Neural cell (in vitro differentiated cells): ENCODE measurements around the gene UMAD1.

ENCODE experiments used
- POLR2AphosphoS5 ChIP-seq: IDR thresholded peaks from 2 replicates; pipeline ENCODE4 v1.6.1; 2012
- RAD21 ChIP-seq: fragments of 450-650 bp; conservative IDR thresholded peaks from 2 replicates; pipeline ENCODE4 v1.6.1; 2014; ENCODE audit warnings: antibody characterized with exemption, mild to moderate bottlenecking, moderate library complexity
- TF ChIP-seq, protein P1 (sequence below): fragments of 450-650 bp; IDR thresholded peaks from 2 replicates; pipeline ENCODE4 v1.5.1; 2014; ENCODE audit warnings: antibody characterized with exemption, mild to moderate bottlenecking, moderate library complexity; ENCODE audit not compliant: poor library complexity, severe bottlenecking

GRCh38 chr7:7766671-7767070 lies 126.1 kb downstream of the UMAD1 start:
- TF ChIP-seq POLR2AphosphoS5 (no peak), RAD21 (no peak)
- TF ChIP-seq, protein P1, sequence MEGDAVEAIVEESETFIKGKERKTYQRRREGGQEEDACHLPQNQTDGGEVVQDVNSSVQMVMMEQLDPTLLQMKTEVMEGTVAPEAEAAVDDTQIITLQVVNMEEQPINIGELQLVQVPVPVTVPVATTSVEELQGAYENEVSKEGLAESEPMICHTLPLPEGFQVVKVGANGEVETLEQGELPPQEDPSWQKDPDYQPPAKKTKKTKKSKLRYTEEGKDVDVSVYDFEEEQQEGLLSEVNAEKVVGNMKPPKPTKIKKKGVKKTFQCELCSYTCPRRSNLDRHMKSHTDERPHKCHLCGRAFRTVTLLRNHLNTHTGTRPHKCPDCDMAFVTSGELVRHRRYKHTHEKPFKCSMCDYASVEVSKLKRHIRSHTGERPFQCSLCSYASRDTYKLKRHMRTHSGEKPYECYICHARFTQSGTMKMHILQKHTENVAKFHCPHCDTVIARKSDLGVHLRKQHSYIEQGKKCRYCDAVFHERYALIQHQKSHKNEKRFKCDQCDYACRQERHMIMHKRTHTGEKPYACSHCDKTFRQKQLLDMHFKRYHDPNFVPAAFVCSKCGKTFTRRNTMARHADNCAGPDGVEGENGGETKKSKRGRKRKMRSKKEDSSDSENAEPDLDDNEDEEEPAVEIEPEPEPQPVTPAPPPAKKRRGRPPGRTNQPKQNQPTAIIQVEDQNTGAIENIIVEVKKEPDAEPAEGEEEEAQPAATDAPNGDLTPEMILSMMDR, result no peak
